GM19455 (cell line): ENCODE data around the gene CACNA1I.

Source experiments
- ATAC-seq: cut with Tn5 transposase; IDR thresholded peaks from one replicate; pipeline ENCODE4 v1.9.1; 2021; ENCODE audit not compliant: unreplicated experiment

The CACNA1I gene

GRCh38 chr22:39713799-39714290 lies 143.3 kb downstream of the CACNA1I start:
- ATAC-seq: no peak

- no peak for ATAC-seq
Observed at GRCh38 chr22:39714321-39714720, 143.8 kb downstream of the CACNA1I start.

- ATAC-seq: no peak
Observed at GRCh38 chr22:39715778-39716495, 145.4 kb downstream of the CACNA1I start.

- ATAC-seq: no peak
Observed at GRCh38 chr22:39716534-39716933, 146.0 kb downstream of the CACNA1I start.

- ATAC-seq: no peak
Observed at GRCh38 chr22:39717099-39717498, 146.5 kb downstream of the CACNA1I start.

GRCh38 chr22:39718206-39718605 lies 147.7 kb downstream of the CACNA1I start:
- no peak for ATAC-seq

GRCh38 chr22:39718921-39719475 lies 148.4 kb downstream of the CACNA1I start:
- no peak for ATAC-seq

GRCh38 chr22:39719559-39720450 lies 149.3 kb downstream of the CACNA1I start:
- no peak for ATAC-seq

GRCh38 chr22:39721206-39722031 lies 150.9 kb downstream of the CACNA1I start:
- ATAC-seq: no peak

- no peak for ATAC-seq
Observed at GRCh38 chr22:39722032-39722325, 151.4 kb downstream of the CACNA1I start.

- ATAC-seq: no peak
Observed at GRCh38 chr22:39722501-39722900, 151.9 kb downstream of the CACNA1I start.

GRCh38 chr22:39723463-39723862 lies 152.9 kb downstream of the CACNA1I start:
- no peak for ATAC-seq

GRCh38 chr22:39723899-39724351 lies 153.4 kb downstream of the CACNA1I start:
- no peak for ATAC-seq

- no peak for ATAC-seq
Observed at GRCh38 chr22:39724390-39724789, 153.8 kb downstream of the CACNA1I start.

GRCh38 chr22:39724857-39725256 lies 154.3 kb downstream of the CACNA1I start:
- ATAC-seq: no peak

- no peak for ATAC-seq
Observed at GRCh38 chr22:39725351-39726035, 154.9 kb downstream of the CACNA1I start.

- no peak for ATAC-seq
Observed at GRCh38 chr22:39727541-39727940, 157.0 kb downstream of the CACNA1I start.

- ATAC-seq: no peak
Observed at GRCh38 chr22:39728236-39728860, 157.8 kb downstream of the CACNA1I start.

- ATAC-seq: no peak
Observed at GRCh38 chr22:39729141-39729934, 158.8 kb downstream of the CACNA1I start.
